ENCODE data around the gene RBPJ.

Gene RBPJ

DNA sequence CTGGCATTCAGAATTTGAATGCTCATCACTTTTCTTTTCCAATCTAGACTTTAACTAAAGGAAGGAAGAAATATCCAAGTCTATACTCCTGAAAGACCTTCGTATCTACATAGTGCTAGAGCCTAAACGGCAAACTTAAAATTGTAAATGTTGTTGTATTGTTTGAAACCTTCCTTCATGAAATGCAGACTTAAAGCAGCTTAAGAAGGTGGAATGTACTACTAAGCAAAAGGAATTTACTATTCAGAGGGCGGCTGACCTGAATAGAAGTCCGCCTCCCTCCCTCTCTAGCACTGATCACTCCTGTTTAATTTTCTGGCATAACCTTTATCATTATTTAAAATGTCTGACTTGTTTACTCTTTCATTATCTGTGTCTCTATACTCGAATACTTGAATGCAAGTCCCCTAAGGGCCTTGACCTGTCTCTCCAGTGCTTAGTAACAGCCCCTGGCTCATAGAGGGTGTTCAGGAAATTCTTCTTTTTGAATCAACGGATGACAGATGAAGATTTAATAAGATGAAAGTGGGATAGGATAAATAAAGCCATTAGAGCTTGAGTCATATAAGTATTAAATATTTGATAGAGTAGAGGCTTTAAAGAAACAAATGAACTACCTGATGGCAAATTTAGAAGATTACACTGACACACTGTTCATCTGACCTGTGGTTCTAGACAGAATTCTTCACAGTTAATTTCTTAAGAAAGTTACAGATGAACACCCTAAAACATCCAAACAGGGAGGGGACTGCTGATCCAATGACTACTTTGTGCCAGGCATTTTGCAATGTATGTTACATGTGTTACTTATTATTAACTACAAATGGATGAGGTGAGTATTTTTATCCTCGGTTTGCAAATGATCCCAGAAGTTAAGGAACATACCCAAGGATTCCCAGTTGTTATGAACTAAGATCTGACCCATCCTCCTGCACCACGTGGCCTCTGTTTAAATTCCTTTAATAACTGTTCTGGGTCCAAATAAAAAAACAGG, 20.2 kb upstream of the RBPJ start:
- TF ChIP-seq, protein P1, sequence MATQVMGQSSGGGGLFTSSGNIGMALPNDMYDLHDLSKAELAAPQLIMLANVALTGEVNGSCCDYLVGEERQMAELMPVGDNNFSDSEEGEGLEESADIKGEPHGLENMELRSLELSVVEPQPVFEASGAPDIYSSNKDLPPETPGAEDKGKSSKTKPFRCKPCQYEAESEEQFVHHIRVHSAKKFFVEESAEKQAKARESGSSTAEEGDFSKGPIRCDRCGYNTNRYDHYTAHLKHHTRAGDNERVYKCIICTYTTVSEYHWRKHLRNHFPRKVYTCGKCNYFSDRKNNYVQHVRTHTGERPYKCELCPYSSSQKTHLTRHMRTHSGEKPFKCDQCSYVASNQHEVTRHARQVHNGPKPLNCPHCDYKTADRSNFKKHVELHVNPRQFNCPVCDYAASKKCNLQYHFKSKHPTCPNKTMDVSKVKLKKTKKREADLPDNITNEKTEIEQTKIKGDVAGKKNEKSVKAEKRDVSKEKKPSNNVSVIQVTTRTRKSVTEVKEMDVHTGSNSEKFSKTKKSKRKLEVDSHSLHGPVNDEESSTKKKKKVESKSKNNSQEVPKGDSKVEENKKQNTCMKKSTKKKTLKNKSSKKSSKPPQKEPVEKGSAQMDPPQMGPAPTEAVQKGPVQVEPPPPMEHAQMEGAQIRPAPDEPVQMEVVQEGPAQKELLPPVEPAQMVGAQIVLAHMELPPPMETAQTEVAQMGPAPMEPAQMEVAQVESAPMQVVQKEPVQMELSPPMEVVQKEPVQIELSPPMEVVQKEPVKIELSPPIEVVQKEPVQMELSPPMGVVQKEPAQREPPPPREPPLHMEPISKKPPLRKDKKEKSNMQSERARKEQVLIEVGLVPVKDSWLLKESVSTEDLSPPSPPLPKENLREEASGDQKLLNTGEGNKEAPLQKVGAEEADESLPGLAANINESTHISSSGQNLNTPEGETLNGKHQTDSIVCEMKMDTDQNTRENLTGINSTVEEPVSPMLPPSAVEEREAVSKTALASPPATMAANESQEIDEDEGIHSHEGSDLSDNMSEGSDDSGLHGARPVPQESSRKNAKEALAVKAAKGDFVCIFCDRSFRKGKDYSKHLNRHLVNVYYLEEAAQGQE (IDR thresholded peaks at IDR 0.05; ENCODE audit: insufficient read depth in 1 of 2, low read depth in 2 of 2, low read length in 2 of 2) = no peak
- TF ChIP-seq TAF1 (IDR thresholded peaks at IDR 0.05; ENCODE audit: borderline replicate concordance, insufficient read depth, low read length) (no peak), FOXP2 (optimal IDR thresholded peaks at IDR 0.05; ENCODE audit: borderline replicate concordance, extremely low read depth, extremely low read length, insufficient read depth) (no peak), POLR2AphosphoS5 (IDR thresholded peaks at IDR 0.05; ENCODE audit: low read depth, low read length) (no peak), SIN3A (IDR thresholded peaks at IDR 0.05; ENCODE audit: borderline replicate concordance, insufficient read depth, low read length) (no peak)

DNA sequence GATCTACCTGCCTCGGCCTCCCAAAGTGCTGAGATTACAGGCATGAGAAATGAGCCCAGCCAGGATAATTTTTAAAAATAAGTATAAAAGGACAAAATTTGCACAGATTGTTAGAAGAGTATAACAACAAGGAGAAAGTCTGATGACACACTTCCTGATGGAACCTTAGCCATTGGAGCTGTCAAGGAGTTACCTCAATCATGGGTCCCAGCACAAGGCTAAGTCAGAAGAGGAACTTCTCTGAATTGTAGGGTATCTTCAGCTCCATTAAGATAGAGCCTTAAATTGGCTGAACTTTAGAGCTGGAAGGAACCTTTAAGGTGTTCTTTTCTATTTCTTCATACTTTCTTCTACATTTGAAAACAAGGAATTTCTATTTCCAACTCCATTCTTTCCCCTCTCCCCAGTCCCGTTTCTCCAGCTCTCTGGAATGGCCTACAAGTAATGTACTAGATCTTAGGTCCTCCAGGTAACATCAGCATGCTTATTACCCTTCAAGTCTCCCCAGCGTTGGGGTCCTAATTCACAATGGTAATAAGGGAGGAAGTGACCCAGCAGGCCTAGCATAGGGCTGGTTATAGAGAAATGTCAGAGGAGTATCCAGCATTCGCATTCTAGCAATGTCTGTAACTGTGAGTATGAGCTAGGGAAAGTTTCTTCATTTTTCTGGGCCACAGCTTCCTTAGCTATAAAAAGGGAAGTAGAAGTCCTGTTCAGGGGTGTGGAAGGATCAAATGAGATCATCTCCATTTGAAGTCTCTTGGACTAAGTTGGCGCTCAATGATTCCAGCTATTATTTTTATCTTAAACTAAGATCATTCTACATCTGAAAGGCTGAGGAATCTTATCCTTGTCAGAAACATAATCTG, 18.5 kb upstream of the RBPJ start:
- TF ChIP-seq POLR2AphosphoS5 (IDR thresholded peaks at IDR 0.05; ENCODE audit: low read depth, low read length) = no peak
- TF ChIP-seq TAF1 (IDR thresholded peaks at IDR 0.05; ENCODE audit: borderline replicate concordance, insufficient read depth, low read length) = no peak
- TF ChIP-seq SIN3A (IDR thresholded peaks at IDR 0.05; ENCODE audit: borderline replicate concordance, insufficient read depth, low read length) = no peak
- TF ChIP-seq, protein P1 (IDR thresholded peaks at IDR 0.05; ENCODE audit: insufficient read depth in 1 of 2, low read depth in 2 of 2, low read length in 2 of 2) = no peak
- no peak for TF ChIP-seq FOXP2 (optimal IDR thresholded peaks at IDR 0.05; ENCODE audit: borderline replicate concordance, extremely low read depth, extremely low read length, insufficient read depth)

DNA sequence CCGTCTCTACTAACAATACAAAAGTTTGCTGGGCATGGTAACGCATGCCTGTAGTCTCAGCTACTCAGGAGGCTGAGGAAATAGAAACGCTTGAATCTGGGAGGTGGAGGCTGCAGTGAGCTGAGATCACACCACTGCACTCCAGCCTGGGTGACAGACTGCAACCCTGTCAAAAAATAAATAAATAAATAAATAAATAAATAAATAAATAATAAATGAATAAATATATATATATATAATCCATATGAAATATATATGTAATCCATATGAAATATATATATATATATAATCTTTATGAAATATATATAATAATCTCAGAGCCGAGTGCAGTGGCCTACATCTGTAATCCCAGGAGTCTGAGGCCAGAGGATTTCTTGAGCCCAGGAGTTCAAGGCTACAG, 17.8 kb upstream of the RBPJ start:
- TF ChIP-seq SIN3A (IDR thresholded peaks at IDR 0.05; ENCODE audit: borderline replicate concordance, insufficient read depth, low read length) (no peak), FOXP2 (optimal IDR thresholded peaks at IDR 0.05; ENCODE audit: borderline replicate concordance, extremely low read depth, extremely low read length, insufficient read depth) (no peak), POLR2AphosphoS5 (IDR thresholded peaks at IDR 0.05; ENCODE audit: low read depth, low read length) (no peak), TAF1 (IDR thresholded peaks at IDR 0.05; ENCODE audit: borderline replicate concordance, insufficient read depth, low read length) (no peak)
- TF ChIP-seq, protein P1 (IDR thresholded peaks at IDR 0.05; ENCODE audit: insufficient read depth in 1 of 2, low read depth in 2 of 2, low read length in 2 of 2) = no peak

DNA sequence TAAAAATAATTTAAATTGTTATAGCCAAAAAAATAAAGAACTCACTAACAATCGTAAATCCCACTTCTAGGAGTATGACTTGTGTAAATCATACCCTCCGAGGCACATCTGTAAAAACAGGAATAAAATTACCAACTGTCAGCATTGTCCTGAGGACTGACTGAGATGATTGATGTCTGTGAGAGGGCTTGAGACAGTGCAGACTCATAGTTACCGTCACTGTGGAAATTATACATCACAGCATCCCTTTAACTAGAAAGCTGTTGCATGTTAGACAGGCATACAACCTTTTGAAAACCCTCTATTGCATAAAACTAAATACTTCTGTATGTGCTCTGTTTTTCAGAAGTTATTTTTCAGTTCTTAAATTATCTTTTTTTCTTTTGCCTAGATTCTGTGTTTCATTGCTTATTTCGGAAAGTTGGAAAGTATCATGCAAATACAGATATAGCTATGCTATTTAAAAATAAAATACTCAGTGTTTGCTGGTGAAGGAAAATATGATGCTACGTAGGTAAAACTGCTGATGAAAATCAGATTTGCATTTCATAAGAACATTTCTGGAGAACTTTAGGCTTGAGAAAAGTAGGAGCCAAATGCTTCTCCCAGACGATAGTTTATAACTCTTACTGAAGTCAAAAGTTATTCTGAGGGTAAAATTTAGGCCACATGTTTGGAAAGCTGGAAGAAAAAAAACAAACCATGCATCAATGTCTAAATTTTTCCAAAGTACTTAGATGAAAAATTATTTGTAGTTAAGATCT, 13.6 kb upstream of the RBPJ start:
- no peak for TF ChIP-seq FOXP2 (optimal IDR thresholded peaks at IDR 0.05; ENCODE audit: borderline replicate concordance, extremely low read depth, extremely low read length, insufficient read depth)
- TF ChIP-seq POLR2AphosphoS5 (IDR thresholded peaks at IDR 0.05; ENCODE audit: low read depth, low read length) = no peak

DNA sequence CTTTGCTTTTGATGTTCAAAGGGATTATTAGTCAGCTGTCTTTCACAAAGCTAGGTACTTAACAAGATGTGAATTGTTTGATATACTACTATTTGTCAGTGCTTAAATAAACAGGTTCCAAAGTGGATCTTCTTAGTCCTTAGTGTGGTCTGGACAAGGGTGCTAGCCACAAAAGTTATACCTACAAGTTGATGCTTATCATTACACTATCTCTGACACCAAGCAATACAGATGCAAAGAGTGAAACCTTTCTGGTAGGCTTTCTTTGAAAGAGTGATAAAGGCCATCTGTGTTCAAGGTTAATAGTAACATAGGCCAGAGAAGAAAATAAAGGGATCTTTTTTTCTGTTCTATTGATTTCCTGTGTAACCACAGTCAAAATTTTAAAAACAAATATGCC, 12.2 kb upstream of the RBPJ start:
- TF ChIP-seq TAF1 (IDR thresholded peaks at IDR 0.05; ENCODE audit: borderline replicate concordance, insufficient read depth, low read length) = no peak
- no peak for TF ChIP-seq SIN3A (IDR thresholded peaks at IDR 0.05; ENCODE audit: borderline replicate concordance, insufficient read depth, low read length)
- no peak for TF ChIP-seq POLR2AphosphoS5 (IDR thresholded peaks at IDR 0.05; ENCODE audit: low read depth, low read length)
- TF ChIP-seq FOXP2 (optimal IDR thresholded peaks at IDR 0.05; ENCODE audit: borderline replicate concordance, extremely low read depth, extremely low read length, insufficient read depth) = no peak
- TF ChIP-seq, protein P1 (IDR thresholded peaks at IDR 0.05; ENCODE audit: insufficient read depth in 1 of 2, low read depth in 2 of 2, low read length in 2 of 2) = no peak

All from PFSK-1 (cell line).